Testis (tissue), 3 donors: ENCODE results near the gene RIC3. TPM values are rescaled to one million over a fixed set of nuclear protein-coding genes. Genes with fewer than 3 reads are reported as not detected.

Source experiments
- DNase-seq: peaks from one replicate; pipeline ENCODE4 v3.0.0-alpha.2; 2019
- H3K27ac ChIP-seq, 2 donors: fragments of 200-600 bp; sonication (generic); one replicate each; pipeline ENCODE4 v1.5.1; 2019
- H3K27me3 ChIP-seq: fragments of 200-600 bp; sonication (generic); one replicate; pipeline ENCODE4 v1.5.1; 2019
- H3K36me3 ChIP-seq: fragments of 200-600 bp; sonication (generic); one replicate; pipeline ENCODE4 v1.5.1; 2017; ENCODE audit warnings: low read depth; ENCODE audit errors: missing control alignments
- H3K4me1 ChIP-seq: fragments of 200-600 bp; sonication (generic); one replicate; pipeline ENCODE4 v1.5.1; 2019
- H3K4me3 ChIP-seq, 2 donors: fragments of 200-600 bp; sonication (generic); one replicate each; pipeline ENCODE4 v1.5.1; 2017 to 2019
- H3K9me3 ChIP-seq: fragments of 200-600 bp; sonication (generic); one replicate; pipeline ENCODE4 v1.5.1; 2017
- CTCF ChIP-seq, 3 experiments: fragments of 450-650 bp in 2 of 3; fragments of 200-600 bp in 1 of 3; sonication (generic) in 1 of 3; IDR thresholded peaks; one replicate each; pipeline ENCODE4 v1.5.1; 2016 to 2019; ENCODE audit warnings: antibody characterized with exemption in 3 of 3, mild to moderate bottlenecking in 2 of 3, moderate library complexity in 1 of 3
- POLR2A ChIP-seq: fragments of 450-650 bp; IDR thresholded peaks from one replicate; pipeline ENCODE4 v1.6.1; 2017; ENCODE audit warnings: antibody characterized with exemption, mild to moderate bottlenecking, moderate library complexity
- WGBS, 2 donors: methylation state at CpG; one replicate each; pipeline ENCODE4 v1.1.5; 2018; 5-methylcytosine and 5-hydroxymethylcytosine counted together
- intact Hi-C: fragments of 100-400 bp; cut with DNase I; formaldehyde crosslinking; loops from one replicate; pipeline ENCODE4 v1.15.1; 2023; ENCODE audit warnings: low total_unique reads
- polyA plus RNA-seq: library from polyadenylated mRNA; stranded (reverse); fragments of 350-450 nt; fragmentation: Illumina TruSeq; extraction: RNeasy Lipid Tissue Mini Kit (QIAGEN cat#74804); gene quantifications from one replicate; pipeline ENCODE4 v1.2.3, GENCODE V29; 2014; ENCODE audit warnings: low read depth, low replicate concordance; ENCODE audit not compliant: insufficient read depth
- total RNA-seq, 2 donors: library from RNA; depleted of rRNA; stranded (reverse); fragments of >200 nt; gene quantifications; one replicate each; pipeline ENCODE4 v1.2.3, GENCODE V29; 2016

RIC3 gene
- total and polyA plus RNA-seq, 3 donors from 2014 or later: 18.7 to 48.6 (median 42.3) TPM

- TF ChIP-seq CTCF (IDR thresholded peaks at IDR 0.05) (no peak), POLR2A (no peak)
- no peaks in the 10 kb centered on the region for H3K36me3 ChIP-seq
- intact Hi-C loops: no loop called here
These were observed 65.9 kb downstream of the RIC3 start for GRCh38 chr11:8102965-8103364.

GRCh38 chr11:8102296-8102915, 66.4 kb downstream of the RIC3 start:
- H3K27me3 ChIP-seq: no peaks in the 10 kb centered on the region
- TF ChIP-seq POLR2A (no peak), CTCF (IDR thresholded peaks at IDR 0.05) (no peak)
- H3K27ac ChIP-seq: no peak overlapping the region
- H3K9me3 ChIP-seq: no peaks in the 10 kb centered on the region
- intact Hi-C loops: no loop called here
- no peak overlapping the region for H3K4me3 ChIP-seq
- DNase-seq: no peak
- H3K36me3 ChIP-seq: no peaks in the 10 kb centered on the region
- no peaks in the 10 kb centered on the region for H3K4me1 ChIP-seq

More at GRCh38 chr11:8102965-8103364, 65.9 kb downstream of the RIC3 start:
- WGBS, 2 donors: 60 to 90% methylated on average over 2 to 7 of the region's 7 CpGs
- no peak overlapping the region for H3K27ac ChIP-seq
- no peaks in the 10 kb centered on the region for H3K4me1 ChIP-seq
- H3K27me3 ChIP-seq: no peaks in the 10 kb centered on the region
- no peak for DNase-seq
- no peaks in the 10 kb centered on the region for H3K9me3 ChIP-seq
- H3K4me3 ChIP-seq: no peak overlapping the region

- Histone ChIP-seq H3K4me3 (no peak overlapping the region), H3K27me3 (no peaks in the 10 kb centered on the region), H3K9me3 (no peaks in the 10 kb centered on the region), H3K36me3 (no peaks in the 10 kb centered on the region), H3K4me1 (no peaks in the 10 kb centered on the region), H3K27ac (no peak overlapping the region)
- 86 to 92% methylated on average over 6 to 11 of the region's 11 CpGs for WGBS, 2 donors
- no peak for TF ChIP-seq CTCF (IDR thresholded peaks at IDR 0.05)
- TF ChIP-seq POLR2A: no peak
- intact Hi-C loops: no loop called here
- DNase-seq: no peak
These were observed 67.4 kb downstream of the RIC3 start for GRCh38 chr11:8101421-8101820.

GRCh38 chr11:8100605-8101004, 68.2 kb downstream of the RIC3 start:
- Histone ChIP-seq H3K9me3 (no peaks in the 10 kb centered on the region), H3K27me3 (no peaks in the 10 kb centered on the region), H3K27ac (no peak overlapping the region), H3K36me3 (no peaks in the 10 kb centered on the region), H3K4me1 (no peaks in the 10 kb centered on the region), H3K4me3 (no peak overlapping the region)
- intact Hi-C loops: no loop called here
- no peak for DNase-seq
- 92 to 93% methylated on average over 8 of the region's 8 CpGs for WGBS, 2 donors
- TF ChIP-seq POLR2A (no peak), CTCF (IDR thresholded peaks at IDR 0.05) (no peak)

GRCh38 chr11:8100158-8100557, 68.7 kb downstream of the RIC3 start:
- WGBS, 2 donors: 86 to 90% methylated on average over 14 of the region's 14 CpGs
- intact Hi-C loops: no loop called here
- no peaks in the 10 kb centered on the region for H3K36me3 ChIP-seq

More at GRCh38 chr11:8100158-8100557, 68.7 kb downstream of the RIC3 start:
- Histone ChIP-seq H3K9me3 (no peaks in the 10 kb centered on the region), H3K4me3 (no peak overlapping the region), H3K4me1 (no peaks in the 10 kb centered on the region), H3K27ac (no peak overlapping the region), H3K27me3 (no peaks in the 10 kb centered on the region)
- no peak for TF ChIP-seq POLR2A
- TF ChIP-seq CTCF (IDR thresholded peaks at IDR 0.05): no peak
- no peak for DNase-seq
